HCT116 (cell line): Measurements from ENCODE around the gene STK32C. TPM values are rescaled to one million over a fixed set of nuclear protein-coding genes. Genes with fewer than 3 reads are reported as not detected.

Experiments used
- ATAC-seq: fragments of 200-7000 bp; cut with Tn5 transposase; 2 replicates; pipeline ENCODE4 v1.9.1; 2020; ENCODE audit warnings: mild to moderate bottlenecking, moderate library complexity
- BruUV-seq: library from RNA; stranded (reverse); fragments of 400-500 nt; replicated peaks from 2 replicates; lab custom pipeline; 2021; lab: Mats Ljungman, UMichigan
- CTCF ChIA-PET: fragments of 300-600 bp; sonication (Branson Sonifier 250); formaldehyde crosslinking; loops from one replicate; lab custom pipeline; 2021; ENCODE audit warnings: antibody characterized with exemption; lab: Charles Lee
- POLR2A ChIA-PET: fragments of 300-600, 350-600 bp; sonication (Branson Sonifier 250); formaldehyde crosslinking; loops from one replicate; lab custom pipeline; 2021; ENCODE audit warnings: antibody characterized with exemption; lab: Charles Lee
- RAD21 ChIA-PET, 2 experiments: fragments of 300-600 bp; sonication (Branson Sonifier 250); formaldehyde crosslinking; loops; one replicate each; lab custom pipeline; 2023; ENCODE audit warnings: low total read pairs in 2 of 2; ENCODE audit not compliant: uncharacterized antibody in 2 of 2, unreplicated experiment in 2 of 2, low non-redundant PET in 1 of 2; lab: Charles Lee
- DNase-seq: peaks from one replicate; pipeline ENCODE4 v3.0.0-alpha.2; 2010; ENCODE audit warnings: low read depth, low spot score
- H2AFZ ChIP-seq: fragments of 200-600 bp; shearing (Covaris generic), sonication (generic); 2 replicates; pipeline ENCODE4 v1.6.1; 2017; ENCODE audit warnings: low read depth, mixed run types, mixed read lengths, antibody characterized with exemption, low read length; ENCODE audit not compliant: poor library complexity, severe bottlenecking
- H3K27ac ChIP-seq: 2 replicates; pipeline ENCODE4 v1.5.1; 2012; ENCODE audit warnings: low read depth, low read length
- H3K27me3 ChIP-seq: fragments of 200-600 bp; sonication (generic); 2 replicates; pipeline ENCODE4 v1.6.1; 2016; ENCODE audit warnings: mixed run types, low read length, mixed read lengths; ENCODE audit not compliant: insufficient read depth
- H3K36me3 ChIP-seq, 2 experiments: fragments of 200-500 bp in 1 of 2; fragments of 200-600 bp in 1 of 2; sonication (Bioruptor generic) in 1 of 2; sonication (generic) in 1 of 2; 2 replicates each; pipeline versions ENCODE4 v1.5.1 to v1.6.1; 2014 to 2016; ENCODE audit warnings: low read length in 2 of 2, inconsistent platforms in 1 of 2, mixed read lengths in 1 of 2, mixed run types in 1 of 2; ENCODE audit not compliant: insufficient read depth in 2 of 2, control insufficient read depth in 1 of 2
- H3K4me1 ChIP-seq, 2 experiments: fragments of 200-600 bp in 1 of 2; sonication (generic) in 1 of 2; 2 replicates each; pipeline versions ENCODE4 v1.5.1 to v1.6.1; 2012 to 2017; ENCODE audit warnings: low read length in 2 of 2, inconsistent platforms in 1 of 2, mild to moderate bottlenecking in 1 of 2, mixed read lengths in 1 of 2, mixed run types in 1 of 2, moderate library complexity in 1 of 2; ENCODE audit not compliant: insufficient read depth in 2 of 2, control insufficient read depth in 1 of 2
- H3K4me2 ChIP-seq: fragments of 200-600 bp; sonication (generic); 2 replicates; pipeline ENCODE4 v1.6.1; 2017; ENCODE audit warnings: mixed run types, low read length, mixed read lengths
- H3K4me3 ChIP-seq, 2 experiments: fragments of 200-600 bp in 1 of 2; sonication (generic) in 1 of 2; replicated peaks in 1 of 2; 2 replicates each; pipeline ENCODE4 v1.5.1; 2011 to 2016; ENCODE audit warnings: low read length in 2 of 2, control low read depth in 1 of 2, low read depth in 1 of 2, mild to moderate bottlenecking in 1 of 2, mixed read lengths in 1 of 2, mixed run types in 1 of 2
- H3K79me2 ChIP-seq: fragments of 200-600 bp; sonication (generic); 2 replicates; pipeline ENCODE4 v1.6.1; 2017; ENCODE audit warnings: mild to moderate bottlenecking, mixed run types, low read length, moderate library complexity, mixed read lengths; ENCODE audit not compliant: insufficient read depth
- H3K9ac ChIP-seq: fragments of 200-600 bp; sonication (generic); 2 replicates; pipeline ENCODE4 v1.6.1; 2016; ENCODE audit warnings: low read length, mixed read lengths
- H3K9me2 ChIP-seq: fragments of 200-600 bp; sonication (generic), shearing (Covaris generic); 2 replicates; pipeline ENCODE4 v1.6.1; 2017; ENCODE audit warnings: mixed run types, mild to moderate bottlenecking, moderate library complexity; ENCODE audit not compliant: insufficient read depth
- H3K9me3 ChIP-seq, 2 experiments: fragments of 200-500 bp in 1 of 2; fragments of 200-600 bp in 1 of 2; sonication (Bioruptor generic) in 1 of 2; sonication (generic) in 1 of 2; 2 replicates each; pipeline ENCODE4 v1.6.1; 2014 to 2017; ENCODE audit warnings: low read length in 2 of 2, mixed read lengths in 2 of 2, inconsistent platforms in 1 of 2, low read depth in 1 of 2, mild to moderate bottlenecking in 1 of 2, mixed run types in 1 of 2, moderate library complexity in 1 of 2; ENCODE audit not compliant: control insufficient read depth in 1 of 2, insufficient read depth in 1 of 2
- H4K20me1 ChIP-seq: fragments of 200-600 bp; sonication (generic), shearing (Covaris generic); 2 replicates; pipeline ENCODE4 v1.6.1; 2017; ENCODE audit warnings: mixed run types, mild to moderate bottlenecking, moderate library complexity; ENCODE audit not compliant: insufficient read depth
- ATF3 ChIP-seq: IDR thresholded peaks from 2 replicates; pipeline ENCODE4 v1.6.1; 2012
- CBX3 ChIP-seq: IDR thresholded peaks from 2 replicates; pipeline ENCODE4 v1.6.1; 2012; ENCODE audit warnings: low read depth
- CEBPB ChIP-seq: IDR thresholded peaks from 2 replicates; pipeline ENCODE4 v1.6.1; 2012; ENCODE audit warnings: low read depth
- CTCF ChIP-seq, 3 experiments: fragments of 200-600 bp in 1 of 3; sonication (generic) in 1 of 3; IDR thresholded peaks in 2 of 3; conservative IDR thresholded peaks in 1 of 3; 2 replicates each; pipeline ENCODE4 v1.5.1; 2012 to 2017; ENCODE audit warnings: low read depth in 2 of 3, low read length in 2 of 3, antibody characterized with exemption in 1 of 3, borderline replicate concordance in 1 of 3, control low read depth in 1 of 3, mild to moderate bottlenecking in 1 of 3, mixed read lengths in 1 of 3, mixed run types in 1 of 3, moderate library complexity in 1 of 3; ENCODE audit not compliant: insufficient read depth in 1 of 3
- EGR1 ChIP-seq: IDR thresholded peaks from 2 replicates; pipeline ENCODE4 v1.6.1; 2012; ENCODE audit warnings: low read depth
- ELF1 ChIP-seq: IDR thresholded peaks from 2 replicates; pipeline ENCODE4 v1.6.1; 2012; ENCODE audit warnings: low read depth, borderline replicate concordance
- EZH2 ChIP-seq: fragments of 200-600 bp; sonication (generic); IDR thresholded peaks from 2 replicates; pipeline ENCODE4 v1.6.1; 2017; ENCODE audit warnings: antibody characterized with exemption, mixed run types
- EZH2phosphoT487 ChIP-seq: fragments of 200-600 bp; IDR thresholded peaks from 2 replicates; pipeline ENCODE4 v1.6.1; 2018; ENCODE audit warnings: antibody characterized with exemption, borderline replicate concordance
- MAX ChIP-seq: IDR thresholded peaks from 2 replicates; pipeline ENCODE4 v1.6.1; 2012
- POLR2A ChIP-seq: IDR thresholded peaks from 2 replicates; pipeline ENCODE4 v1.7.0; 2011; ENCODE audit warnings: borderline replicate concordance; ENCODE audit not compliant: insufficient read depth, insufficient read length; ENCODE audit errors: extremely low read depth
- REST ChIP-seq: IDR thresholded peaks from 2 replicates; pipeline ENCODE4 v1.6.1; 2012; ENCODE audit warnings: low read depth
- SIN3A ChIP-seq: IDR thresholded peaks from 2 replicates; pipeline ENCODE4 v1.6.1; 2012; ENCODE audit warnings: low read depth
- TCF7L2 ChIP-seq: IDR thresholded peaks from 2 replicates; pipeline ENCODE4 v1.7.0; 2011; ENCODE audit warnings: borderline replicate concordance, inconsistent platforms; ENCODE audit not compliant: insufficient read depth, insufficient read length; ENCODE audit errors: extremely low read depth
- YY1 ChIP-seq: IDR thresholded peaks from 2 replicates; pipeline ENCODE4 v1.6.1; 2011; ENCODE audit warnings: low read length, low read depth, moderate library complexity, mild to moderate bottlenecking; ENCODE audit not compliant: insufficient replicate concordance; ENCODE audit errors: extremely low read depth
- ZBTB33 ChIP-seq: IDR thresholded peaks from 2 replicates; pipeline ENCODE4 v1.6.1; 2011; ENCODE audit warnings: mild to moderate bottlenecking, low read length, moderate library complexity; ENCODE audit not compliant: insufficient replicate concordance; ENCODE audit errors: extremely low read depth
- ZFX ChIP-seq: fragments of 450-650 bp; IDR thresholded peaks from 2 replicates; pipeline ENCODE4 v1.6.1; 2017
- ZNF274 ChIP-seq: fragments of 200-500 bp; sonication (Bioruptor generic); IDR thresholded peaks from 2 replicates; pipeline ENCODE4 v1.6.1; 2014; ENCODE audit warnings: mild to moderate bottlenecking, low read depth, low read length, inconsistent platforms
- intact Hi-C: fragments of 100-400 bp; cut with micrococcal nuclease; formaldehyde crosslinking; loops from 2 replicates; pipeline ENCODE4 v1.10.0; 2022
- total RNA-seq: library from RNA; stranded (reverse); gene quantifications from one replicate; pipeline ENCODE4 v1.2.1, GENCODE V29; 2021; ENCODE audit not compliant: unreplicated experiment

The STK32C gene
- total RNA-seq, 1 experiment from 2014 or later, result 29.7 TPM

GRCh38 chr10:132202070-132202970 is 105.4 kb downstream of the STK32C start:
- no TSS peak for BruUV-seq
- Histone ChIP-seq H3K27me3 (no peaks in the 10 kb centered on the region), H3K9me3 (no peaks in the 10 kb centered on the region), H4K20me1 (no peaks in the 10 kb centered on the region), H2AFZ (no peak overlapping the region), H3K9me2 (no peaks in the 10 kb centered on the region), H3K4me2 (no peak overlapping the region), H3K27ac (no peak overlapping the region), H3K4me1 (no peaks in the 10 kb centered on the region), H3K79me2 (no peaks in the 10 kb centered on the region), H3K36me3 (no peaks in the 10 kb centered on the region), H3K9ac (no peak overlapping the region), H3K4me3 (no peak overlapping the region)
- RAD21 ChIA-PET, result no interaction called here
- POLR2A ChIA-PET, result no interaction called here
- intact Hi-C loops, result no loop called here
- TF ChIP-seq MAX (no peak), EZH2phosphoT487 (no peak), ATF3 (no peak), SIN3A (no peak), CTCF (IDR thresholded peaks at IDR 0.05 in 2 of 3, conservative IDR thresholded peaks at IDR 0.05 in 1 of 3; ENCODE audit: borderline replicate concordance in 1 of 3, insufficient read depth in 1 of 3, low read depth in 2 of 3, low read length in 2 of 3) (no peak), EGR1 (no peak), ZFX (no peak), ELF1 (no peak), POLR2A (no peak), EZH2 (no peak), REST (no peak), ZNF274 (no peak), CEBPB (no peak), TCF7L2 (no peak), CBX3 (no peak), YY1 (no peak), ZBTB33 (no peak)
- ATAC-seq, result no peak
- CTCF ChIA-PET, result no interaction called here
- no peak for DNase-seq
